HCT116 (cell line): ENCODE data around the gene COL21A1. TPM values are rescaled to one million over a fixed set of nuclear protein-coding genes. Genes with fewer than 3 reads are reported as not detected.

Experiments used
- ATAC-seq: fragments of 200-7000 bp; cut with Tn5 transposase; 2 replicates; pipeline ENCODE4 v1.9.1; 2020; ENCODE audit warnings: mild to moderate bottlenecking, moderate library complexity
- BruUV-seq: library from RNA; stranded (reverse); fragments of 400-500 nt; replicated peaks from 2 replicates; lab custom pipeline; 2021; lab: Mats Ljungman, UMichigan
- CTCF ChIA-PET: fragments of 300-600 bp; sonication (Branson Sonifier 250); formaldehyde crosslinking; loops from one replicate; lab custom pipeline; 2021; ENCODE audit warnings: antibody characterized with exemption; lab: Charles Lee
- POLR2A ChIA-PET: fragments of 300-600, 350-600 bp; sonication (Branson Sonifier 250); formaldehyde crosslinking; loops from one replicate; lab custom pipeline; 2021; ENCODE audit warnings: antibody characterized with exemption; lab: Charles Lee
- RAD21 ChIA-PET, 2 experiments: fragments of 300-600 bp; sonication (Branson Sonifier 250); formaldehyde crosslinking; loops; one replicate each; lab custom pipeline; 2023; ENCODE audit warnings: low total read pairs in 2 of 2; ENCODE audit not compliant: uncharacterized antibody in 2 of 2, unreplicated experiment in 2 of 2, low non-redundant PET in 1 of 2; lab: Charles Lee
- DNase-seq: peaks from one replicate; pipeline ENCODE4 v3.0.0-alpha.2; 2010; ENCODE audit warnings: low read depth, low spot score
- H2AFZ ChIP-seq: fragments of 200-600 bp; shearing (Covaris generic), sonication (generic); 2 replicates; pipeline ENCODE4 v1.6.1; 2017; ENCODE audit warnings: low read depth, mixed run types, mixed read lengths, antibody characterized with exemption, low read length; ENCODE audit not compliant: poor library complexity, severe bottlenecking
- H3K27ac ChIP-seq: 2 replicates; pipeline ENCODE4 v1.5.1; 2012; ENCODE audit warnings: low read depth, low read length
- H3K27me3 ChIP-seq: fragments of 200-600 bp; sonication (generic); 2 replicates; pipeline ENCODE4 v1.6.1; 2016; ENCODE audit warnings: mixed run types, low read length, mixed read lengths; ENCODE audit not compliant: insufficient read depth
- H3K36me3 ChIP-seq, 2 experiments: fragments of 200-500 bp in 1 of 2; fragments of 200-600 bp in 1 of 2; sonication (Bioruptor generic) in 1 of 2; sonication (generic) in 1 of 2; 2 replicates each; pipeline versions ENCODE4 v1.5.1 to v1.6.1; 2014 to 2016; ENCODE audit warnings: low read length in 2 of 2, inconsistent platforms in 1 of 2, mixed read lengths in 1 of 2, mixed run types in 1 of 2; ENCODE audit not compliant: insufficient read depth in 2 of 2, control insufficient read depth in 1 of 2
- H3K4me1 ChIP-seq, 2 experiments: fragments of 200-600 bp in 1 of 2; sonication (generic) in 1 of 2; 2 replicates each; pipeline versions ENCODE4 v1.5.1 to v1.6.1; 2012 to 2017; ENCODE audit warnings: low read length in 2 of 2, inconsistent platforms in 1 of 2, mild to moderate bottlenecking in 1 of 2, mixed read lengths in 1 of 2, mixed run types in 1 of 2, moderate library complexity in 1 of 2; ENCODE audit not compliant: insufficient read depth in 2 of 2, control insufficient read depth in 1 of 2
- H3K4me2 ChIP-seq: fragments of 200-600 bp; sonication (generic); 2 replicates; pipeline ENCODE4 v1.6.1; 2017; ENCODE audit warnings: mixed run types, low read length, mixed read lengths
- H3K4me3 ChIP-seq, 2 experiments: fragments of 200-600 bp in 1 of 2; sonication (generic) in 1 of 2; replicated peaks in 1 of 2; 2 replicates each; pipeline ENCODE4 v1.5.1; 2011 to 2016; ENCODE audit warnings: low read length in 2 of 2, control low read depth in 1 of 2, low read depth in 1 of 2, mild to moderate bottlenecking in 1 of 2, mixed read lengths in 1 of 2, mixed run types in 1 of 2
- H3K79me2 ChIP-seq: fragments of 200-600 bp; sonication (generic); 2 replicates; pipeline ENCODE4 v1.6.1; 2017; ENCODE audit warnings: mild to moderate bottlenecking, mixed run types, low read length, moderate library complexity, mixed read lengths; ENCODE audit not compliant: insufficient read depth
- H3K9ac ChIP-seq: fragments of 200-600 bp; sonication (generic); 2 replicates; pipeline ENCODE4 v1.6.1; 2016; ENCODE audit warnings: low read length, mixed read lengths
- H3K9me2 ChIP-seq: fragments of 200-600 bp; sonication (generic), shearing (Covaris generic); 2 replicates; pipeline ENCODE4 v1.6.1; 2017; ENCODE audit warnings: mixed run types, mild to moderate bottlenecking, moderate library complexity; ENCODE audit not compliant: insufficient read depth
- H3K9me3 ChIP-seq, 2 experiments: fragments of 200-500 bp in 1 of 2; fragments of 200-600 bp in 1 of 2; sonication (Bioruptor generic) in 1 of 2; sonication (generic) in 1 of 2; 2 replicates each; pipeline ENCODE4 v1.6.1; 2014 to 2017; ENCODE audit warnings: low read length in 2 of 2, mixed read lengths in 2 of 2, inconsistent platforms in 1 of 2, low read depth in 1 of 2, mild to moderate bottlenecking in 1 of 2, mixed run types in 1 of 2, moderate library complexity in 1 of 2; ENCODE audit not compliant: control insufficient read depth in 1 of 2, insufficient read depth in 1 of 2
- H4K20me1 ChIP-seq: fragments of 200-600 bp; sonication (generic), shearing (Covaris generic); 2 replicates; pipeline ENCODE4 v1.6.1; 2017; ENCODE audit warnings: mixed run types, mild to moderate bottlenecking, moderate library complexity; ENCODE audit not compliant: insufficient read depth
- CBX3 ChIP-seq: IDR thresholded peaks from 2 replicates; pipeline ENCODE4 v1.6.1; 2012; ENCODE audit warnings: low read depth
- CEBPB ChIP-seq: IDR thresholded peaks from 2 replicates; pipeline ENCODE4 v1.6.1; 2012; ENCODE audit warnings: low read depth
- EGR1 ChIP-seq: IDR thresholded peaks from 2 replicates; pipeline ENCODE4 v1.6.1; 2012; ENCODE audit warnings: low read depth
- ELF1 ChIP-seq: IDR thresholded peaks from 2 replicates; pipeline ENCODE4 v1.6.1; 2012; ENCODE audit warnings: low read depth, borderline replicate concordance
- EZH2 ChIP-seq: fragments of 200-600 bp; sonication (generic); IDR thresholded peaks from 2 replicates; pipeline ENCODE4 v1.6.1; 2017; ENCODE audit warnings: antibody characterized with exemption, mixed run types
- EZH2phosphoT487 ChIP-seq: fragments of 200-600 bp; IDR thresholded peaks from 2 replicates; pipeline ENCODE4 v1.6.1; 2018; ENCODE audit warnings: antibody characterized with exemption, borderline replicate concordance
- FOSL1 ChIP-seq: IDR thresholded peaks from 2 replicates; pipeline ENCODE4 v1.6.1; 2012; ENCODE audit warnings: low read depth
- JUND ChIP-seq: IDR thresholded peaks from 2 replicates; pipeline ENCODE4 v1.6.1; 2012
- POLR2A ChIP-seq: IDR thresholded peaks from 2 replicates; pipeline ENCODE4 v1.7.0; 2011; ENCODE audit warnings: borderline replicate concordance; ENCODE audit not compliant: insufficient read depth, insufficient read length; ENCODE audit errors: extremely low read depth
- RAD21 ChIP-seq: IDR thresholded peaks from 2 replicates; pipeline ENCODE4 v1.6.1; 2012; ENCODE audit warnings: low read depth, mild to moderate bottlenecking
- SIN3A ChIP-seq: IDR thresholded peaks from 2 replicates; pipeline ENCODE4 v1.6.1; 2012; ENCODE audit warnings: low read depth
- SP1 ChIP-seq: IDR thresholded peaks from 2 replicates; pipeline ENCODE4 v1.6.1; 2012; ENCODE audit warnings: low read depth
- SRF ChIP-seq: IDR thresholded peaks from 2 replicates; pipeline ENCODE4 v1.6.1; 2012; ENCODE audit warnings: low read depth
- TCF7L2 ChIP-seq: IDR thresholded peaks from 2 replicates; pipeline ENCODE4 v1.7.0; 2011; ENCODE audit warnings: borderline replicate concordance, inconsistent platforms; ENCODE audit not compliant: insufficient read depth, insufficient read length; ENCODE audit errors: extremely low read depth
- YY1 ChIP-seq: IDR thresholded peaks from 2 replicates; pipeline ENCODE4 v1.6.1; 2011; ENCODE audit warnings: low read length, low read depth, moderate library complexity, mild to moderate bottlenecking; ENCODE audit not compliant: insufficient replicate concordance; ENCODE audit errors: extremely low read depth
- ZFX ChIP-seq: fragments of 450-650 bp; IDR thresholded peaks from 2 replicates; pipeline ENCODE4 v1.6.1; 2017
- ZNF274 ChIP-seq: fragments of 200-500 bp; sonication (Bioruptor generic); IDR thresholded peaks from 2 replicates; pipeline ENCODE4 v1.6.1; 2014; ENCODE audit warnings: mild to moderate bottlenecking, low read depth, low read length, inconsistent platforms
- intact Hi-C: fragments of 100-400 bp; cut with micrococcal nuclease; formaldehyde crosslinking; loops from 2 replicates; pipeline ENCODE4 v1.10.0; 2022
- total RNA-seq: library from RNA; stranded (reverse); gene quantifications from one replicate; pipeline ENCODE4 v1.2.1, GENCODE V29; 2021; ENCODE audit not compliant: unreplicated experiment
- TF ChIP-seq, protein P1 (sequence below): IDR thresholded peaks from 2 replicates; pipeline ENCODE4 v1.6.1; 2012
- TF ChIP-seq, protein P2 (sequence below), 3 experiments: fragments of 200-600 bp in 1 of 3; sonication (generic) in 1 of 3; IDR thresholded peaks in 2 of 3; conservative IDR thresholded peaks in 1 of 3; 2 replicates each; pipeline ENCODE4 v1.5.1; 2012 to 2017; ENCODE audit warnings: low read depth in 2 of 3, low read length in 2 of 3, antibody characterized with exemption in 1 of 3, borderline replicate concordance in 1 of 3, control low read depth in 1 of 3, mild to moderate bottlenecking in 1 of 3, mixed read lengths in 1 of 3, mixed run types in 1 of 3, moderate library complexity in 1 of 3; ENCODE audit not compliant: insufficient read depth in 1 of 3
- TF ChIP-seq, protein P3 (sequence below): IDR thresholded peaks from 2 replicates; pipeline ENCODE4 v1.6.1; 2011; ENCODE audit warnings: mild to moderate bottlenecking, low read length, moderate library complexity; ENCODE audit not compliant: insufficient replicate concordance; ENCODE audit errors: extremely low read depth
- TF ChIP-seq, protein P4 (sequence below): IDR thresholded peaks from 2 replicates; pipeline ENCODE4 v1.6.1; 2012

The COL21A1 gene
- total RNA-seq, 1 experiment from 2014 or later, result not detected

DNA sequence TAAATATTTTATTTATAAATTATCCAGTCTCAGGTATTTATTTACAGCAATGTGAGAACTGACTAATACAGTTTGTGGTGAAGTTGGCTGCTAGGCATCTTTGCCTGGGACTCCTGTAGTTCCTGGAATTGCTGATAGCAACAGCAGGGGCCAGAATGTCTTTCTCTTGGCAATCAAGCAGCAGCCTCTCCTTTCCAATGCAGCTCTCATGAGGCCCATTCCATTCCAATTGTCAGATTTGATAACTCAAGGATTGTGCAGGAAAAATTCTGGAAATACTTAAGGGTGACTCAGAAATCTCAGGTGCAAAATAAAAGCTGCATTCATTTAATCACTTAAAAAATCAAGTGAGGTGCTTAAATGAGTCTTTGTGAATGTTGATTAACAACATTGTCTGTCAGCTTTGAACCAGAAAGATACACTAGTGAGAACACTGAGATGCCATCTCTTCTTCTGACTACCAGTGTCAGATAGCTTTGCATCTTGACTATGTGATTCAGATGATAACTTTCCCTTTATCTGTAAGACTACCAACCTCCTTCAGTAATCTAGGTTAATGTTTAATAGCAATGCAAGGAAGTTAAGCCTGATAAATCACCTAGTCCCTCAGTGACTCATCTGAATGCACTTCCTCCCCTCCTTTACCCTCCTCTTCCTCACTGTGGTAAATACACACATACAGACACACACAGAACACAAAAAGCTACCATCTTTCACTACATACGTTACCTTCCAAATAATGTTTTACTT is 32.1 kb upstream of the COL21A1 start:
- intact Hi-C loops, result no loop called here
- H4K20me1 ChIP-seq, result no peaks in the 10 kb centered on the region
- peaks cover 3 to 19% of the 10 kb centered on the region in 2 experiments; a peak in 3 of 4 replicates for H3K4me1 ChIP-seq
- H3K9me2 ChIP-seq, result no peaks in the 10 kb centered on the region
- ChIA-PET POLR2A (no interaction called here), RAD21 (no interaction called here), CTCF (no interaction called here)
- no peak overlapping the region for H3K9ac ChIP-seq
- peak overlapping the region; percentile 7 for H2AFZ ChIP-seq
- peak; percentile 67 for ATAC-seq
- H3K4me2 ChIP-seq, result peak overlapping the region; percentile 59
- no peaks in the 10 kb centered on the region for H3K79me2 ChIP-seq
- no peaks in the 10 kb centered on the region for H3K27me3 ChIP-seq
- no peak overlapping the region for H3K4me3 ChIP-seq
- no peaks in the 10 kb centered on the region for H3K9me3 ChIP-seq
- no peak overlapping the region for H3K27ac ChIP-seq
- no TSS peak for BruUV-seq
- DNase-seq, result peak; percentile 34
- H3K36me3 ChIP-seq, result no peaks in the 10 kb centered on the region
- TF ChIP-seq EZH2, result no peak
- TF ChIP-seq CBX3, result no peak
- TF ChIP-seq, protein P1, sequence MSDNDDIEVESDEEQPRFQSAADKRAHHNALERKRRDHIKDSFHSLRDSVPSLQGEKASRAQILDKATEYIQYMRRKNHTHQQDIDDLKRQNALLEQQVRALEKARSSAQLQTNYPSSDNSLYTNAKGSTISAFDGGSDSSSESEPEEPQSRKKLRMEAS, result no peak
- no peak for TF ChIP-seq SRF
- no peak for TF ChIP-seq ZFX
- TF ChIP-seq ELF1, result 0 out of 2 replicates have a peak, but pooled peaks have one; percentile 4
- TF ChIP-seq ZNF274, result no peak
- no peak for TF ChIP-seq YY1
- no peak for TF ChIP-seq RAD21
- TF ChIP-seq, protein P2, sequence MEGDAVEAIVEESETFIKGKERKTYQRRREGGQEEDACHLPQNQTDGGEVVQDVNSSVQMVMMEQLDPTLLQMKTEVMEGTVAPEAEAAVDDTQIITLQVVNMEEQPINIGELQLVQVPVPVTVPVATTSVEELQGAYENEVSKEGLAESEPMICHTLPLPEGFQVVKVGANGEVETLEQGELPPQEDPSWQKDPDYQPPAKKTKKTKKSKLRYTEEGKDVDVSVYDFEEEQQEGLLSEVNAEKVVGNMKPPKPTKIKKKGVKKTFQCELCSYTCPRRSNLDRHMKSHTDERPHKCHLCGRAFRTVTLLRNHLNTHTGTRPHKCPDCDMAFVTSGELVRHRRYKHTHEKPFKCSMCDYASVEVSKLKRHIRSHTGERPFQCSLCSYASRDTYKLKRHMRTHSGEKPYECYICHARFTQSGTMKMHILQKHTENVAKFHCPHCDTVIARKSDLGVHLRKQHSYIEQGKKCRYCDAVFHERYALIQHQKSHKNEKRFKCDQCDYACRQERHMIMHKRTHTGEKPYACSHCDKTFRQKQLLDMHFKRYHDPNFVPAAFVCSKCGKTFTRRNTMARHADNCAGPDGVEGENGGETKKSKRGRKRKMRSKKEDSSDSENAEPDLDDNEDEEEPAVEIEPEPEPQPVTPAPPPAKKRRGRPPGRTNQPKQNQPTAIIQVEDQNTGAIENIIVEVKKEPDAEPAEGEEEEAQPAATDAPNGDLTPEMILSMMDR (IDR thresholded peaks at IDR 0.05 in 2 of 3, conservative IDR thresholded peaks at IDR 0.05 in 1 of 3; ENCODE audit: borderline replicate concordance in 1 of 3, insufficient read depth in 1 of 3, low read depth in 2 of 3, low read length in 2 of 3), result no peak
- TF ChIP-seq POLR2A, result no peak
- TF ChIP-seq SP1, result peak; percentile 56
- TF ChIP-seq, protein P3, sequence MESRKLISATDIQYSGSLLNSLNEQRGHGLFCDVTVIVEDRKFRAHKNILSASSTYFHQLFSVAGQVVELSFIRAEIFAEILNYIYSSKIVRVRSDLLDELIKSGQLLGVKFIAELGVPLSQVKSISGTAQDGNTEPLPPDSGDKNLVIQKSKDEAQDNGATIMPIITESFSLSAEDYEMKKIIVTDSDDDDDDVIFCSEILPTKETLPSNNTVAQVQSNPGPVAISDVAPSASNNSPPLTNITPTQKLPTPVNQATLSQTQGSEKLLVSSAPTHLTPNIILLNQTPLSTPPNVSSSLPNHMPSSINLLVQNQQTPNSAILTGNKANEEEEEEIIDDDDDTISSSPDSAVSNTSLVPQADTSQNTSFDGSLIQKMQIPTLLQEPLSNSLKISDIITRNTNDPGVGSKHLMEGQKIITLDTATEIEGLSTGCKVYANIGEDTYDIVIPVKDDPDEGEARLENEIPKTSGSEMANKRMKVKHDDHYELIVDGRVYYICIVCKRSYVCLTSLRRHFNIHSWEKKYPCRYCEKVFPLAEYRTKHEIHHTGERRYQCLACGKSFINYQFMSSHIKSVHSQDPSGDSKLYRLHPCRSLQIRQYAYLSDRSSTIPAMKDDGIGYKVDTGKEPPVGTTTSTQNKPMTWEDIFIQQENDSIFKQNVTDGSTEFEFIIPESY, result no peak
- TF ChIP-seq, protein P4, sequence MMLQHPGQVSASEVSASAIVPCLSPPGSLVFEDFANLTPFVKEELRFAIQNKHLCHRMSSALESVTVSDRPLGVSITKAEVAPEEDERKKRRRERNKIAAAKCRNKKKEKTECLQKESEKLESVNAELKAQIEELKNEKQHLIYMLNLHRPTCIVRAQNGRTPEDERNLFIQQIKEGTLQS, result no peak
- peak; percentile 71 for TF ChIP-seq JUND
- no peak for TF ChIP-seq EGR1
- TF ChIP-seq CEBPB, result no peak
- TF ChIP-seq FOSL1, result peak; percentile 56
- TF ChIP-seq TCF7L2, result no peak
- TF ChIP-seq EZH2phosphoT487, result no peak
- no peak for TF ChIP-seq SIN3A
